ENCODE results near the gene KLF16.
A peak's percentile ranks its signal among the peaks of the same experiment; 100 is the strongest.

Gene KLF16

DNA sequence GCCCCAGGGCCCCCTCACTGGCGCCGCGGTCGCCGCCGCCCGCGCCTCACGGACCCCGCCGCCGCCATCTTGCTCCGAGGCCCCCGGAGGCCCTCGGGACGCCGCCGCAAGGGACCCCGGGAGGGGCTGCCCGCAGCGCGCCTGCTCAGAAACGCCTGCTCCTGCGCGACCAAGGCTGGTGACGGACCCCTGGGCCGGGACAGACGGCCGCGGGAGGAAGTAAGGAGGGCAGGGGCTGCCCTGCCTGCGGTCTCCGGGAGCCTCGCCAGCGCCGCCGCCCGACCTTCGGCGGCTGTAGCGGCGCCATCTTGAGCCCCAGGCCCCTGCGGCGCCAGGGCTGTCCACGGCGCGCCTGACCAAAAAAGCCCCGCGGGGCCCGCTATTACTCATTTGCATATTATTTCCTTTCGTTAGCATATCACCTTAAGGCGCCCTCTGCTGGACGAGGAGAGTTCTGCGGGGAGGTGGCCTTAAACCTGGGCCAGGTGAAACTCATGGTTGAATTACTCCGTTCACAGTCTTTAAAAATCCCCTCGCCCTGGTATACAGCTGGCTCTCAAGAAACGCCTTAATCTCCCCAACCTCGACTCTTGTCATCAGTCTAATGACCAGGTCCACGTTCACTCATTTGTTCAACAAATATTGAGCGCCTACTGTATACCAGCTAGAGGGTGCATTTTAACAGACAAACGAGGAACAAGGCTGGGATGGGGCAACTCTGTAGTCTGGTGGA lies 14.8 kb downstream of the KLF16 start, which contains the start of gene REXO1:
Gene REXO1, minus strand, starts transcription at position 85 of the 733 bp plus-strand sequence. CDS start 125 bp downstream, outside the sequence.
- H3K27ac ChIP-seq = peak within 1 kb of the TSS; percentile 96 to 100 (median 100)
- peak within 1 kb of the TSS; percentile 81 to 100 (median 99) for H3K4me3 ChIP-seq

DNA sequence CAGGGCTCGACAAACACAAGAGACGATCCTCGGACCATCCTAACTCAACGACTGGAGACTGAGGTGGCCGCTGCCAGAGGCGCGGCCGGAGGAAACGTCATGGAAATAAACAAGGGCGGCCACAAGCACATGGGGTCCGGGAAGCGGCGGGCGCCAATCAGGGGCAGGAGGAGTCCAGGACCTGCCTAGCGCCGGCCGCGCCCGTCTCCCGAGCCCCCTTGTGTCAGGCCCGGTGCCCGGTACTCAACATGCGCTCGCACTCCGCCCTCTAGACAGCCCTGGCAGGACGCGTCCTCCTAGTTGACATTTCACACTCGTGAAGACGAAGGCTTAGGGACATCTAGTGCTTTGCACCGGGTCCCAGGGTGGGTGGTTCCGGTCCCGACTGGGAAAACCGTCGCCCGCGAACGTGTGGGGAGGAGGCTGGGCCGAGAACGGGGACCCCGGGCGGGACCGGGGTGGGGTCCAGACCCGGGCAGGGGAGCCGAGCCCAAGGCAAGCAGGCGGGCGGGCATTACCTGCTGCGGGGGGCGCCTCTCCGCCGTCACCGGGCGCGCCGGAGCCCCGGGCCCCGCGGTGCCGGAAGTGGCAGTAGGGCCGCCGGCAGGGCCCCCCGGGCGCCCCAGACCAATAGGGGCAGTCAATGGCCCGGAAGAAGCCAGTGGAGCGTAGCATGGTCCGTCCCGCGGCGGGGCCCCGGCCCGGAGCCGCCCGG lies 15.5 kb downstream of the KLF16 start:
- peak overlapping the region; percentile 96 to 100 (median 100) for H3K27ac ChIP-seq
- peak overlapping the region; percentile 81 to 100 (median 99) for H3K4me3 ChIP-seq

- Histone ChIP-seq H3K27ac (peak overlapping the region in 20 of 21 experiments; percentile 96 to 100 (median 100)), H3K4me3 (peak overlapping the region; percentile 81 to 100 (median 99))
These were observed 16.1 kb downstream of the KLF16 start for GRCh38 chr19:1847348-1847683.

DNA sequence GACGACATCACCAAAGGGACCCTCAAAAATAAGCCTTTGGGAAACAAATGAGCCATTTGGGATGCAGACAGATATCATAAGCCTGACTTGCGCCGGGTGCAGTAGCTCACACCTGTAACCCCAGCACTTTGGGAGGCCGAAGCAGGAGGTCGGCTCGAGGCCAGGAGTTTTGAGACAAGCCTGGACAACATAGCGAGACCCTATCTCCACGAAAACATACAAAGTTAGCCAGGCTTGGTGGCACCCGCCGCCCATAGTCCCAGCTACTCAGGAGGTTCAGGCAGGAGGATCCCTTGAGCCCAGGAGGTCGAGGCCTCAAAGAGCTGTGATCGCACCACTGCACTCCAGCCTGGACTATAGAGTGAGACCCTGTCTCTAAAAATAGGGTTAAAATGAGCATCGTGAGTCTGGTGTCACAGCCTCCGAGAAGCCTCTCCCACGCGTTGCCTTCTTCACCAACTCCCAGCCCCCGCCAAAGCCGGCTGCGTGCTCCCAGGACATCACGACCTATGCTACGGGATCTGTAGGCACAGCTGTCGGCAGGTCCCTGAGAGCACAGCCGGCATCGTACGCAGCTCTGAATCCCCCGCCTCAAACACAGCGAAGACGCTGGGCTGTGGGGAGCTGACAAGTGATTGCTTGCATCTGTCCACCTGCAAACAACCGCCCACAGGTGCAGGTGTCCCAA lies 16.7 kb downstream of the KLF16 start:
- Histone ChIP-seq H3K4me3 (peak overlapping the region in 6 of 7 experiments; percentile 81 to 100 (median 98)), H3K27ac (peak overlapping the region in 4 of 21 experiments; percentile 96 to 100 (median 99))

DNA sequence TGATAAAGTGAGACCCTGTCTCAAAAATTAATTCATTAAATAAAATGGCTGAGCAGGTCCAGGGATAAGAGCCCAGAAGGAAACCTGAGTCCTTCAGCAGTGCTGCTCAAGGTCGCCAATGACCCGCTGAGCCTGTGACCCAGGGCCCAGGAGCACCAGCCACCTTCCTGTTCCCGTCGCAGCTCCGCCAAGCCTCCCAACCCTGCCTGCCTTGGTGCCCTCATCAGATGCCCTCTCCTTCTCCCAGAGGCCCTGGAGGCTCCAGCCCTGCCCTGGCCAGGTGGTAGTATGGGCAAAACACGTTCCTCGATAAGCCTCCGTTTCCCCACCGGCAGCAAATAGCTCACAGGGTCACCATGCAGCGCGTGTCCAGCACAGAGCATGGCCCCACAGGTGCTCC lies 17.7 kb downstream of the KLF16 start:
- H3K4me3 ChIP-seq = no peak overlapping the region
- H3K27ac ChIP-seq = no peak overlapping the region

DNA sequence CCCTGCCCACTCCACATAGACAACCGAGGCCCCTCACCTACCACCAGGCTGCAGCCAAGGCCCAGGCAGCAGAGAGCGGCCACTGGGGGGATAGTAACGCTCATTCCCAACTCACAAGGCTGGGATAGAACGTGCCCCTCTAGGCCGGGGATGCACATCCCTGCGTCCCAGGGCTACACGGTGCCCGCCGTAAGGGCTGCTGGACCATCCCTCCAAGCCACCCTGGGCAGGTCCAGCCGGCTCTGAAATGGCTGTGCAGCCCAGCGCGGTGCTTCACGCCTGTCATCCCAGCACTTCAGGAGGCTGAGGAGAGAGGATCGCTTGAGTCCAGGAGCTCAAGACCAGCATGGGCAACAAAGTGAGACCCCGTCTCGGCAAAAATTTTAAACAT lies 18.3 kb downstream of the KLF16 start:
- H3K4me3 ChIP-seq = no peak overlapping the region
- no peak overlapping the region for H3K27ac ChIP-seq

DNA sequence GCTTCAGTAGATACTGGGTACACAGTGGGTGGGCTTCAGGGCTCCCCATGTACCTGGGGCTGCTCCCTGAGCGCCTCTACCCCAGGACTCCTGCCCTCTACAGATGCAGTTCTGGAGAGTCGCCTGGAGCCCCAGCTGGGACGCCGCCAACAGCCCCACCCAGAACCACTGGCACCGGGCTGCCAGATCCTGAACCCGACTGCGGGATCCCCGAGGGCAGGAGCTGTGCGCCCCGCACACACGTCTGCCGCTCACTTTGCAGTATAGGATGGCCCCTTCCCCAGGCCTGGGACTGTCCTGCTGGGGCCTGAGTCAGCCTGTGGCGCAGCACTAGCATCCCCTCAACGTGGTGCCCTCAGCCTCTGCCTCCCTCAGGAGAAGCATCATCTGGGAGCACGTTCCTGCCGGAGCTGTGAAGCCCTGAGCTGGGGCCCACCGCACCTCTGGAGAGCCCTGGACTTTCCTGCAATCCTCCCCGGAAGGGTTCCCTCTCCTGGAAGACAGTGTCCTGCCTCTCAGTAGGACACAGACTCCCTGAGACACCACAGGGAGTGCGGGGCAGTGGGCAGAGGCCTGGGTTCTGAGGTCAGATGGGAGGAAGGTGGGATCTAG lies 18.8 kb downstream of the KLF16 start:
- Histone ChIP-seq H3K4me3 (no peak overlapping the region), H3K27ac (peak overlapping the region in 7 of 21 experiments; percentile 16 to 78 (median 47))

DNA sequence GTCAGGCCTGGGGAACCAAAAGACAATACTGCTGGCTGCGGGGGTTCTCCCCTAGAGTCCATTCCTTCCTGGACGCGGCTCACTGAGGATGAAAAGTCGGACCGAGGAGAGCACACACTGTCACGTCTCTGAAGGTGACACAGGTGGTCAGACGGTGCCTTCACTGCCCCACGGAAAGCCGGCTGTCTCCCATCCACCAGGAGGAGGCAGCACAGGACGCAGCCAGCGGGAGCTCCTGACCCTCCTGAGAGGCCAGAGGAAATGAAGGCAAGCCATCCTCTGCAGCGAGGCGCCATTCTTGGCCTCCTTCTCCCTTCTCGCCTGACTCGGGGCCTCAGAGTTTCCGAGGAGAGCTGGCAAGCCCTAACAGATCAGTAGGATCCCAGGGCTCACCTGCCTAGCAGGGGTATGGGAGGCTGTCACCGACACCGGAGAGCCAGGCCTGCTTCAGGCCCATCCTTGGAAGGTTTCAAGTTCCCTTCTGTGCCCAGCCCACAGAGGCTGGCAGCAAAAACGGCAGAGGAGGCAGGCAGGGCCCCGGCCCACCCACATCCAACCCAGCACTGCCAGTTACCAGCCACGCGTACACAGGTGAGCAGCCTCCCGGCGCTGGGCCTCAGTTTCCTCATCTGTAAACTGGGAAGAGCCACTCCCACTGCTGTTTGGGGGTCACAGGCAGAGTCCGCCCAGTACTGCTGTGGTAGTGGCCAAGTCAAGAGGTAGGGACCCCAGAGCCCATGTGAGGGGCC lies 19.6 kb downstream of the KLF16 start:
- Histone ChIP-seq H3K4me3 (peak overlapping the region in 2 of 7 experiments; percentile 6 to 10), H3K27ac (peak overlapping the region in 12 of 21 experiments; percentile 8 to 78 (median 56))

- Histone ChIP-seq H3K4me3 (peak overlapping the region in 2 of 7 experiments; percentile 6 to 10), H3K27ac (peak overlapping the region in 12 of 21 experiments; percentile 2 to 78 (median 52))
These were observed 20.3 kb downstream of the KLF16 start for GRCh38 chr19:1843116-1843515.

GRCh38 chr19:1841209-1841924 lies 22.0 kb downstream of the KLF16 start:
- peak overlapping the region in 11 of 21 experiments; percentile 10 to 78 (median 24) for H3K27ac ChIP-seq

GRCh38 chr19:1840541-1841115 lies 22.8 kb downstream of the KLF16 start:
- Histone ChIP-seq H3K27ac (peak overlapping the region in 7 of 21 experiments; percentile 7 to 78 (median 19)), H3K4me3 (no peak overlapping the region)

More at GRCh38 chr19:1841209-1841924, 22.0 kb downstream of the KLF16 start:
- H3K4me3 ChIP-seq = no peak overlapping the region

- H3K27ac ChIP-seq = peak overlapping the region in 4 of 21 experiments; percentile 7 to 78 (median 30)
- H3K4me3 ChIP-seq = no peak overlapping the region
These were observed 23.5 kb downstream of the KLF16 start for GRCh38 chr19:1839658-1840540.

- Histone ChIP-seq H3K4me3 (no peak overlapping the region), H3K27ac (no peak overlapping the region)
These were observed 25.7 kb downstream of the KLF16 start for GRCh38 chr19:1837625-1838105.

DNA sequence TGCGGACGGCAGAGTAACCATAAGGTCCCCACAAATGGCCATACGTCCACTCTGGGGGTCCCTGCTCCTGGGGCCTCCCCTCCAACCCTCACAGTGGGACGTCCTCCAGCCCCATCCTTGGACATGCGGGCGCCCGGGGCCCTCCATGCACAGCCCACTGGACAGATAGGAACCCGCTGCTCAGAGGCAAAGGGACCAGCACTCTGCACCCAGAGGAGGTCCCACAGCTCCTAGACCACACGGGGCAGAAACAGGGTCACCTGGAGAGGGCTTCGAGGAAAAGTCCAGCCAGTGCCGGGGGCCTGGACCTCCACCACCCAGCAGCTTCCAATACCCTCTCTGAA lies 26.2 kb downstream of the KLF16 start:
- Histone ChIP-seq H3K27ac (no peak overlapping the region), H3K4me3 (no peak overlapping the region)

- H3K27ac ChIP-seq = no peak overlapping the region
- H3K4me3 ChIP-seq = no peak overlapping the region
These were observed 26.7 kb downstream of the KLF16 start for GRCh38 chr19:1836458-1837221.

GRCh38 chr19:1833540-1833939 lies 29.8 kb downstream of the KLF16 start:
- Histone ChIP-seq H3K4me3 (no peak overlapping the region), H3K27ac (no peak overlapping the region)

Measured in skin epidermis (tissue), 12 donors.